Measurements from ENCODE around the gene DNAJC15.

GRCh38 chr13:43009506-43009905, 13.9 kb upstream of the DNAJC15 start:
- TF ChIP-seq, protein P1, sequence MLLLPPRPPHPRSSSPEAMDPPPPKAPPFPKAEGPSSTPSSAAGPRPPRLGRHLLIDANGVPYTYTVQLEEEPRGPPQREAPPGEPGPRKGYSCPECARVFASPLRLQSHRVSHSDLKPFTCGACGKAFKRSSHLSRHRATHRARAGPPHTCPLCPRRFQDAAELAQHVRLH (tag by site-specific recombination; IDR thresholded peaks at IDR 0.05): no peak
- no peak for TF ChIP-seq CTCF (tag by site-specific recombination; IDR thresholded peaks at IDR 0.05)
- no peak for TF ChIP-seq REST (tag by site-specific recombination; IDR thresholded peaks at IDR 0.05)
- TF ChIP-seq ZNF777 (tag by site-specific recombination; IDR thresholded peaks at IDR 0.05; ENCODE audit: borderline replicate concordance): no peak
- TF ChIP-seq, protein P2, sequence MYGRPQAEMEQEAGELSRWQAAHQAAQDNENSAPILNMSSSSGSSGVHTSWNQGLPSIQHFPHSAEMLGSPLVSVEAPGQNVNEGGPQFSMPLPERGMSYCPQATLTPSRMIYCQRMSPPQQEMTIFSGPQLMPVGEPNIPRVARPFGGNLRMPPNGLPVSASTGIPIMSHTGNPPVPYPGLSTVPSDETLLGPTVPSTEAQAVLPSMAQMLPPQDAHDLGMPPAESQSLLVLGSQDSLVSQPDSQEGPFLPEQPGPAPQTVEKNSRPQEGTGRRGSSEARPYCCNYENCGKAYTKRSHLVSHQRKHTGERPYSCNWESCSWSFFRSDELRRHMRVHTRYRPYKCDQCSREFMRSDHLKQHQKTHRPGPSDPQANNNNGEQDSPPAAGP (tag by site-specific recombination; IDR thresholded peaks at IDR 0.05): no peak

Data from HEK293 (cell line).